ENCODE data around the gene HS3ST5.

GRCh38 chr6:114063956-114064355 is 278.9 kb downstream of the HS3ST5 start:
- TF ChIP-seq CTCF (IDR thresholded peaks at IDR 0.05) (no peak), POLR2A (IDR thresholded peaks at IDR 0.05) (no peak)
